ENCODE data around the gene EVL.

EVL gene

DNA sequence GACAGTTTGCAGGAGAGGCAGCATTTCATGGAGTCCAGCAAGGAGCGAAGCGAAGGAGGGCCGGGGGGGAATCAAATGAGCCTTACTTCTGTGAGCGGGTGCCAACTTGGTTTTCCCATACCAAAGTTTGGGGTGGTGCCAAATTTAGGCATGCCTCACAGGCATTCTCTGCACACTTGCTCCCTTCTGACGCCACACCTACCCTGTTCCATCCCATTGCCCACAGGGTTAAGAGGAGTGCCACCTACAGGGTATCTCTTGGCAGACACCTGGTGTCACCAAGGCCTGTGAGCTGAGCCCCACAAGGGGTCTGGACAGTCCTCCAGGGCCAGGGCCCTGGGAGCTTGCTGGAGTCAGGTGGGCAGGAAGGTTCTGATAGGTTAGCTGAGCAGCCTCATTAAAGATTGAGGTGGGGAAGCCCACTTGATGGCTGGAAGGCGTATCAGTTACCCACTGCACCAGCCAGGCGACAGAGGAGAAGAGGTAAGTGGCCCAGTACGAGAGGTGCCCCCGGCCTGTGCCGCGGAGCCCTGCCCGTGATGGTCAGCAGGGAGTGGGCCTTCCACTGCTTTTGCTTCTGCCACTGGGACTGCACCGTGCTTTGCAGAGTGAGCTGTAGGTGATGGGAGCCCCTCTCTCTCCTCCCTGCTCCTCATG lies 49.0 kb downstream of the EVL start:
- no peak for DNase-seq

DNA sequence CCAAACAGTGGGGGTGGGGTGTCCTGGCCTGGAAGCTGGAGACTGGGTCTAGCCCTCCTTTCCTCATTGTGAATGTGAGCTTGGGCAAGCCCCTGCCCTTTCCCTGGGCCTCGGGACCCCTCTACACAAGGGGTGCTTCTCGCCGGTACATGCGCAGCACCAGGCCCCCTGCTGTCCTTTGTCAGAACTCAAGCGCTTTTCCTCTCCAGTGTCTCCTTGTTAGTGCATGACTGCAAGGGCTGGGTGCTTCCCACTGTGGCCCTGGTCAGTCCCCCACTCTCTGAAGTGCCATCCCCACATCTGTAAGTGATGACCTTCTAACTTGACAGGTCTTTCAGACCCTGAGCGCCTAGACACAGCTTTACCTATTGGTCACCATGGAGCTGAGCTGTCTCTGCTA lies 50.0 kb downstream of the EVL start:
- DNase-seq: no peak

DNA sequence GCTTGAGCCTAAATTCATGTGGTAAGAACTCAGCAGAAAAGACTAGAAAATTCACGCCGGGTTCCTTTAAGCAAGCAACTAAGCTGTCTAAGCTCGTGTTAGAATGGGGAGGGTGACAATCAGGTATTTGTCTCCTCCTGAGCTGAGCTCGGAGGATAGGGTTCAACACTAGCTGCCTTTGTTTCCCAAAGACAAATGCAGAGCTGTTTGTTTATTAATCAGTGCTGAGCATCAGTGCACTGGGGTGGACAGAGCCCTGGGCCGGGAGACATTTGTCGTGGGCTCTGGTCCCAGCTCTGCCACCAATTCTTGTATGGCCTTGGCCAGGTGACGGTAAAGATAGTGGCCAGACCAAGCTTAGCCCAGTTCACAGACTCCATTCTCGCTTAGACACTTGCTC lies 50.5 kb downstream of the EVL start:
- DNase-seq: no peak

DNA sequence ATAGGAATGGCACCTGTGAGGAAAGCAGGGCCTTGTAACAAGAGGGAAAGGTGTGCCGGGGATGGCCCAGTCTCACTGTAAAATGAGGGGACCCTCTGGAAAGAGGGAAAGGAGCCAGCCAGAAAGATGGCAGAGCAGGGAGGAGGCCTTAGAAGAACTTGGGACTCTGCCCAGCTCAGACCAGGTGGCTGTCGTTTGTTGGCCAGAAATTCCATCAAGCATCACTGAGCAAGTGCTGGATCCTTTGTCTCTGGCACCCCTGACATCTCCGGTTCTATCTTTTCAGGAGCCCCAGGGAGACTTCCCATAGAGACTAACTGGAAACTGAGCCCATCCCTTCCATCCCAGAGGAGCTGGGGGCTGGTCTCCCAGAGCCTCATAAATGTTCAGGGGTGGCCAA lies 50.9 kb downstream of the EVL start:
- DNase-seq: no peak

DNA sequence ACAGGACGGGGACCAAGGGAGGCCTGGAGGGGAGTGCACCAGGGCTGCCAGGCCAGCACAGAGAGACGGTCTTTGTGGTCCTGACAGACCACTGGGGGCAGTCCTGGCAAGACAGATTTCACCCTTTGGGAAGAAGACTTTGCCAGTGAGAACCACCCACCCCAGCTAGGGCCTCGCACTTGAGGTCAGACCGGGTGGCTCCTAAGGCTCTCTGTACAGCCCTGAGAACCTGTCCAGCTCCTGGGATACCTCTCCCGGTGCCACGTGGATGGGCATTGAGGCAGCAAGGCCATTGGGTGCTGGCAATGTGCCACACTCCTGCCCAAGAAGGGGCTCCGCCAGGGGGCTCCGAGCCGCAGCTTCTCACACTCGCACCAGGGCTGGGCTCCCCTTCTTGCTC lies 51.8 kb downstream of the EVL start:
- no peak for DNase-seq

DNA sequence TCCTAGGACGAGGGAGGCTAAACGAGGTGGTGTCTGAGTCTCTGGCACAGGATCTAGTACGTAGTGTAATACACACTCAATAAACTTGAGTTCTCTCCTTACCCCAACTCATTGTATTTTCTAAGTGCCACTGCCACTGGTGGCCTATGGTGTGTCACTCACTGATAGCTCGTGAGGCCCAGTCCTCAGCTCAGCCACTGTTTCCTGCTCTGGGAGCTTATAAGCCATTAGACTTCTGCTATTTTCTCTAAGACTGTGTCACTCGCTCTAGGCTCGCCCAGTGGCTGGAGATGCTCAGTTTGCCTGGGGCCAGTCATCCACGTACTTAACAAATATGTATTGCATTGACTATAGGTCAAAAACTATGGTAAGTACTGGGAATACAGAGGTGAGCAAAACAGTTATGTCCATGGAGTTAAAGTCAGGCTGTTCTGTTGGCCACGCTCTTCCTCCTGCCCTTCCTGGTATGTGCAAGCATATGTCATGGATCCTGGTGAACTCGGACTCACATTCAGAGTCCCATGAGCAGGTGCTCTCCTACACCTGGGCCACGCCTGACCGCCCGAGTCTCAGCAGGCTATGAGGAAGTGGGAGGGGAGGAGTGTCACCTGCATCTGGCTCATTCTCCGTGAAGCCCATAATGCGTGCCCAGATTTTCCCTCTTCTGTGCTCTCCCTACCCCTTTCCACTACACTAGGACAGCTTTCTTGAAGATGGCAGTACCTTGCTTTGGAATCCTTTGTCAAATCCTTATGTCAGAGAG lies 52.6 kb downstream of the EVL start:
- no peak for DNase-seq

DNA sequence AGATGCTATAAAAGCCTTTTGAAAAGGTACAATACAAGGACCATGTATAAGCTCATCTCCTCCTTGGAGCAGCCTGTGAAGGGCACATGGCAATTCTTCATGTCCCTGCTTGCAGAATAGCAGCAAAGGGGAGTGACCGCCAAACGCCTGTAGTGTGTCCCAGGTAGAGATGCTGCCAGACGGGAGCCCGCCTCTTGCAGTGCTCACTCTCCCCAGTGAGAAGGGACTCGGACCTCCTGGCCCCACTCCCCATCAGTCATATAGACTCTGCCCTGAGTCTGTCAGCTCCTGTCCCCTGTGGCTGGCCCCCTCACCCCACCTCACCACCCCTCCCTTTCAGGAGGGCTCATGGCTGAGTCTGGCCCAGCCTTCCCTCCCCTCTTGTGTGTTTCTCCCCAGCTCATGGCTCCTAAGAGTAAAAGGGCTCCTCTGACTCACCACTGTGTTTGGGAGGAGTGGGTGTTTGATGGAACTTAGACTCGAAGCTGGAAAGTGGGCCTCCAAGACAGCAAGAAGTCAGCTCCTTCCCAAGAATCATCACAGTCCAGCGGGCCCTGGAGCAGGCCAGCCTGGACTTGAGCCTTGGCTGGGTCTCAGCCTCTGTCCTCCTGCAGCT lies 53.3 kb downstream of the EVL start:
- no peak for DNase-seq

DNA sequence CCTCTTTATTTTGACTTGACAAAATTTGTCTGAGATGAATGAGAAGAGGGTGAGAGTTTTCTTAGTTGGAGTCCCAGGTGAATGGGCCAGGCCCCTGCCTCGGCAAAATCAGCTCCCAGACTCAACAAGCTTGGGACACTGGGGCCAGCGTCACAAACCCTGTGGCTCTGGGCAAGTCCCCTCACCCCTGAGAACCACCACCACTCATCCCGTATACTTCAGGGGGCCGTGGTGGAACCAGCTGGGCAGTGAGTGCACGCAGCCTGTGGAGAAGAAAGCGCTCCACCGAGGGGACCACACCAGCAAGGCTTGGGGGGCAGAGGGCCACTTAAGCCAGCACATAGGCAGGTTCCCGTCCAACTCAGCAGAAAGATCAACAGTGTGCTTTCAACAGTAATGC lies 54.0 kb downstream of the EVL start:
- no peak for DNase-seq

DNA sequence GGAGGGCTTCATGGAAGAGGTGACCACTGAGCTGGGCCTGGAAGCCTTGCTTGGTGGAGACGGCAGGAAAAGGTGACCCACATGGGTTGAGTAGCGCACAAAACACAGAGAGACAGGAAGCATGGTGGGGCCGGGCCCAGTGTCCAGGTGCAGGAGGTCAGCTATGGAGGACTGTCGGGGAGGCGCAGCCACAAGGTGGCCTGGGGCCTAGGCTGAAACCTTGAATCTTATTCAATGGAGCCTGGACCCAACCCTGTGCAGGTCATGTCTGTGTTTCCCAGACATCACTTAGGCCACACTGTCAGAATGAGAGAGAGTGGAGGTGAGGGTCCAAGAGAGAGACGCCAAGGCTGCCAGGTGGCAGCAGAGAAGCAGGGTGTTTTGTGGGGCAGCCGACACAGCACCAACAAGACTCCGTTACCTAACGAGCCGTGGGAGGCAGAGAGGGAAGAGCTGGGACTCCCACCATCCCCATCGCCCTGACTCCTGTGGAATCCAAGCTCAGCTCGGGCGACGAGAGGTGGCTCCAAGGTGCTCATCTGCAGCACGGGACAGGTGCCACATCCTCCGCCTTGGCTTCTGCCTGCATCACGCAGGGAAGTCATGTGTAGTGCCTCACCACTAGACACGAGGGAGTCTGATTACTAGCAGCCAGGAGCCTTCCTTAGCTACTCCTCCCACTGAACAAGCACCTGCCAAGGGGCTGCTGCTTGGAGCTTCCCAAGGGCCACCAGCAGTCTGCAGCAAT lies 55.5 kb downstream of the EVL start:
- no peak for DNase-seq

DNA sequence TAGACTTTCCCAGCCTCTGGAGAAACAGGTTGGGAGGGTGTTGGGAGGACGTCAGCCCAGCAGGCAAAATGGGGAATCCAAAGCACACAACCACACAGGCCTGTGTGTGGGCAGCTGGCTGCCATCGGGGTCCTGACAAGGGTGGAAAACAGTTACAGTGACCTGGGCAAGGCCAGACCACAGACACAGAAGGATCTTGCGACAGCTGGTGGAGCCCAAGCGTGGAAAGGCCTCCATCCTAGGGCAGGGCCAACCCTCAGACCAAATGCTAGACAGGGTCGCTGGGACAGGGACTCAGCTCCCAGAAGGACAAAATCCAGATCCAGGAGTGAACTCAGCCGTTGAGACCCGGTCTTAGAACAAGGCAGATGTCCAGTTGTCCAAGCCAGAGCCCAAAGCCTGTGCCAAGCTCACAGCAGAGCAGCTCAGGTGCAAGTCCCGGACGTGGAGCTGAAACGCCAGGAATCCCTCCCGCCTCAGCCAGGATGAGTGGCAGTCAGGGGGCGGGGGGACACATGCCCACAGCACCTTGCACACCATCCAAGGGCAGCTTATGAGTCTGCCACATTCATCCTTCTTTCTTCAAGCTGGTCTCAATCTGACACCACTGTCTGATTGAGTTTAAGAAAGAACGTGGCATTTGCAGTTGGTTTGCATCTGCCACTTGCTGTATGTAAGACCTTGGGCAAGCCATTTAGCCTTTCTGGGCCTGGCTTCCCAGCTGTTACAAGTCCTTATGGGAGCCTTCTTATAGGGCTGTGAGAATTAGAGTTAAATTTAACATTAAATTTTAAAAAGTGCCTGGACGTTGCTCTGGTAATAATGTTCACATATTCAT lies 56.6 kb downstream of the EVL start:
- DNase-seq: no peak

DNA sequence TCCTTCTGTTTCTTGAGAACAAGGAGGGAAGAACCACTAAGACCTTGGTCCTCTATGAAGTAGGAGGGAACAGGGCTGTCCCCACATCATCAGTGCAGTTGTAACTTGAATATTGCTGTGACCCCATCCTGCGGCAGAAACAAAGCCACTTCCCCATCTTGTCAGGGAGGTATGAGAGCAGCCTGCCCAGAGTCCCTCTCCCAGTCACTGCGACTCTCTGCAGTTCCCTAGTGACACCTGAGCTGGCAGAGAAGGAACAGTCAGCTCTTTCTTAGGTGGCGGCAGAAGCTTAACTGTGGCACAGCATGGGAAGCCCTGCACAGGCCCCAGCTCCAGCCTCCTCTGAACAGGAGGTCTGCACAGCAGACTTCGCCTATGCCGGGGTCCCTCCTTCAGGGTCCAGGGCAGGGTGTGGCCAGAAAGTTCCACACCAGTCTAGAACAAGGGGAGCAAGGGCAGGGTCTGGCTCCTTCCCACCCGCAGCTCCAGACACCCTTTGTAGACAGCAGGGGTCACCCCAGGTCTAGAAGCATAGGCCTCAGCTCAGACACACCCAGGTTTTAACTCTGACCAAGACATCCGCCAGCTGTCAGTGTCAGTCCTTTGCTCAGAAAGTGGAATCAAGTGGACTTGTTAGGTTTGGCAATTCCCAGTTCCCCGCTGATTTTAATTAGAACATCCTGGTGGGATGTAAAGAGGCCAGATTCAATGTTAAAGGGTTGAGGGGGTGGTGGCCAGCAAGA lies 57.4 kb downstream of the EVL start:
- no peak for DNase-seq

DNA sequence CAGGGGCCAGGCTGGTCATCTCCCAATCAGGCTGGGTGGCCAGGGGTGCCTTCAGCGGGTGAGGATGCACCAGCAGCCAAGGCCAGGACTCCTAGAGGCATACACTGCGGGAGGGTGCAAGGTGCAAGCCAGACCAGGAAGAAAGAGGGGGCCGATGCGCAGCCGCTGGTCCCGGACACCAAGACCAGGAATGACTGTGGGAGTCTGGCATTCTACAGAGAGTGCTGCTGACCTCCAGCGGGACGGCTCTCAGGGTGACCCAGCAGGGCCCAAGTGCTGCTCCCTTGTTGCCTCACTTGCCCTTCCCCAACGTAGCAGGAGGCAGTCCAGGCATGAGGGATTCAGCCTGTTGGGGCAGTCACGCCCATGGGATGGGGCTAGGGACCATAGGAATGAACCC lies 58.4 kb downstream of the EVL start:
- no peak for DNase-seq

DNA sequence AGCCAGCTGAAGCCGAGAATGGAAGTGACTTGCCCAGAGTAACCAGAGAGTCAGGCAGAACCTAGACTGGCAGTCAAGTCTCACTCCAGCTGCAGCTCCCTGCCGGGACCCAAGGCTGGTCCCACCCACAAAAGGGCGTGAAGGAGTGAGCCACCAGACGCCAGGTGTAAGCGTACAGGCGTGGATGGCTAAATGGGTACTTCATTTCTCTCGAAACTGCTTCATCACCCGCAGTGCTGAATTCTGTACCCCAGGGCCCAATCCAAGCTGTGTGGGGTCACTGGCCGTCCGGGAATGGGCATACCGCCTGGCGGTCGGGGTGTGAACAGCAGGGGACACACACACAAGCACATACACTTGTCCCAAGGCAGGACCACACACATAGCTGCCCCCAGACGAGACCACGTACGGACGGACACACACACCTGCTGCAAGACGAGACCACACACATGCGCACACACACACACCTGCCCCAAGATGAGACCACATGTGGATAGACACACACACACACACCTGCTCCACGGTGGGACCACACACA lies 59.4 kb downstream of the EVL start:
- DNase-seq: no peak

DNA sequence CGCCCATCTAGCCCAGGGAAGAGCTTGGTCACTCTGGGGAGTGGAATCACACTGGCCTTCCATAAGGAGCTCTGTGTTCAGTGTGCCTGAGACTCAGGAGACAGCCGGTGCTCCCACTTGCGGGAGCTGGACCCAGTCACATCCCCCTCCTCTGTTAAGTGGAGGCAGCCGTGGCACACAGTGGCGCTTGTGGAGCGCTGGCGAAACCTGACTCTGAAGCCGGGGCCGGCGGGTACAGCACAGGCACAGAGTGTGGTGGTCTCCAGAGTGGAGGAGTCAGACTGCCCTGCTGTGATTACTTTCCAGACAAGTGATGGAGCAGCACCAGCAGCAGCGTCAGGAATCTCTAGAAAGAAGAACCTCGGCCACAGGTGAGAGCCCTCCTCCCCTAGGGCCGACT lies 61.2 kb downstream of the EVL start:
- DNase-seq: no peak

DNA sequence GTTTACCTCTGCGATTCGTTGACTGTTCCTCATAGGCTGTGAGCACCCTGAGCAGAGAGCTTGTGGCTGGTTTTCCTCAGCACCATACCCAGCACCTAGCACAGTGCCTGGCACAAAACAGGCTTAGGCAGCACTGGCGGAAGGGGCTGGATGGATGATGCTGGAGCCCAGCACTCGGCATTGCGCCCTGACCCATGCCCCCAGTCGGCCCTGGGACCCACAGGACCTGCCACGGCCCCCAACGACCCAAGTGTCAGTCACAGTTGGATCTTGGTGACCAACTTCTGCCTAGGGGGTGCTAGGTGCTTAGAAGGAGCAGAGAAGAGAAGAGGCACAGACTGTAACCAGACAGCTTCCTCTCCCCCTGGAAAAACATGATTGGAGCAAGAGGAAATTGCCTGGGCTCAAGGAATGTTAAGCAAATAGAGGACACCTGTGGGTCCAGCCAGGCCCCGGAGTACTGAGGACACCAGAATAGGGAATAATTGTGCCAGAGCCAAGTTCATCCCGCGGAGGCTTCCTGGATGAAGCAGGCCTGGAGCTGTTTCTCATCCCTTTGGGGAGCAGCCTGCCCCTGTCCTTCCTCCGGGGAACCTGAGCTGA lies 62.7 kb downstream of the EVL start:
- no peak for DNase-seq

DNA sequence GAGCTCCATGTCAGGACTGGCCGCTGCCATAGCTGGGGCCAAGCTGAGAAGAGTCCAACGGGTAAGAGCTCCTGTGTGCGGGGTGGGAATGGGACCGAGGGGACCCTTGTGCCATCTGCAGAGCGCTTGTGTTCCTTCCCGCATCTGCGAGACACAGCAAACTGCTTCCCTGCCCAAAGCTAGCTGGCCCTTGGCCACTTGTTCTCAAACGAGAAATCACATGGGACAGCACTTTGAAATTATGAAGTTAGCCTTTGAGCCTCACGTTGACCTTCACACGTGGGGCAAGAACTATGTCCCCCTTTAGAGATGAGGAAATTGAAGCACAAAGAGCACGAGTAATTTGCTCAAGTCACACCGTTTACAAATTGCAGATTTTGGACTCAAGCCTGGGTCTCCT lies 63.5 kb downstream of the EVL start:
- DNase-seq: no peak

DNA sequence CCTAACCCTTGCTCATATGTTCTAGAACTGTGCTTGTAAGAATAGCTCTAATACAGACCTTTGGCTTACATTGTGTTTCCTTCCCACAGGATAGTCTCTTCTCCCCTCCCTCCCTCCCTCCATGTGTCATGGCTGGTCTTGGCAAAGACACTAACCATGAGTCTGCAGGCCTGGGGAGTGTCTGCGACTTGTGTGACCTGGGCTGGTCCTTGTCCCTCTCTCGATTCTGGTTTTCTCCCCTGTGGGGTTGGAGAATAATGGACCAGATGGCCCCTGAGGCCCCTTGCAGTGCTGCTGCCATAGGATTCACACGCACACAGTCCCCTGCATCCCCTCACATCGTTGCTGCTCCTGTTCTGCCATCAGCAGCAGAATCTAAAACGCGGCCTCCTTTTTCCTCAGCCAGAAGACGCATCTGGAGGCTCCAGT lies 64.0 kb downstream of the EVL start:
- DNase-seq: no peak

DNA sequence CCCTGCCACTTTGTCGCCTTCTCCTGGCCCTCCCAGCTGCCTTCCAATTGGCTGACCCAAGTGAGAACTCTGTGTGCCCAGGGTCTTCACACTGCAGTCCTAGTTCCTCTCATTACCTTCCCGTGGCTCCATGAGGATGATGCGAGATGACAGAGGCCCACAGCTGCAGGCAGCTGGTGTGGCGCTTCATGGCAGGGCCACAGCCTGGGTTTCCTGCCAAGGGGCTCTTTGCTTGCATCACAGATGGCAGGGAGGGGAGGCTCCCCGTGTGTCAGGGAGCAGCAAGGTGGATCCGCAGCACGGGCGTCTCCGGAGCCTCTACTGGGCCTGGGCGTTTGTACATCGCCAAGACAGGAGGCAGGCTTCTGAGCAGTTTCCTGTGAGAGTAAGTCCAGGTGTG lies 65.3 kb downstream of the EVL start:
- no peak for DNase-seq

DNA sequence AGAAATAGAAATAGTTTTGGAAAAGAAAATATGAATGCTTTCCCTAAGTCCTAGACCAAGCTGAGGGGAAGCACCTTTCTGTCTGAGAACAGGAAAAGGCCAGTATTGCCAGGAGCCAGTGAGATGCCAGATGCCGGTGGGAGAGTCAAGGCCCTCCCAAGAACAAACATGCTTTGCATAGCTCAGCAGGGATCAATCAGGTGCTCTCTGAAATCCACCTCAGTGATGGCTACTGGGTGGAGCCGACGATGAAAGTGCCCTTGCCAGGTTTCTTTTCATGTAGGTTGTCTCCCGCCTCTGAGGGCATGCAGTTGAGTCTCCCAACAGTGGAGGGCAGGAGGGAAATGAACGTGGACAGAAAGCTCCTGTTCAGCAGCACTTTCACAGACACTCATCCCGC lies 66.0 kb downstream of the EVL start:
- DNase-seq: no peak

DNA sequence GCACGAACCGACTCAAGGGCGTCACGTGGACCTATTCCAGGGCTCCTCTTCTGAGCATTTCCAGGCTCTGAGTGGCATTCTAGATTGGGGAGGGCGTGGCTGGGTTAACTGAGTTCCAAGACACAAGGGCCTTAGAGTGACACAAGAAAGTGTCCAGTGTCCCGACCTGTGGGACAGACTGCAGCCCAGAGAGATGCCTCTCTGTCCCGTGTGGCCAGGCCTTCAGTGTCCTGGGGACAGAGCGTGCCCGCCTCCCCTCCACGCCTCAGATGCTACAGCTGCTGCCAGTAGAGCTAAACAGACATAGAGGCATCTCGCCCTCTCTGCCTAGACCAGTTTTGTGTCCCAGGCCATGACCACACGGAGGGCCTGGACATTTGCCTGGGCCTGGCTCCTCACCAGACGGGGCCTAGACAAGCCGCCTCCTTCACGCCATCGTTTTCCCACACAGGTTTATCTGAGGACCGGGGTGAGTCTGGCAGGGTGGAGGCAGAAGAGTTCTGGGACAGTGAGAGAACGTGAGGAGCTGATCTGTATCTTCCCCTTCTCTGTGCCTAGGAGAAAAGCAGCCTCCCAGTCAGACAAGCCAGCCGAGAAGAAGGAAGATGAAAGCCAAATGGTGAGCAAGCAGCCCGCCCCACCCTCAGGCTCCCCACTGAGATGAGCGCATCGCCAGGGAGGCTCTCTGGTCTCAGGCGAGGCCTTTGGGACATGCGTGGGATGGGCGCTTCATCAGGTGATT lies 67.1 kb downstream of the EVL start:
- DNase-seq: no peak
